HG03280 (cell line): Measurements from ENCODE around the gene RALGDS.

ENCODE experiments used
- ATAC-seq: cut with Tn5 transposase; IDR thresholded peaks from one replicate; pipeline ENCODE4 v1.9.1; 2021; ENCODE audit warnings: mild to moderate bottlenecking, moderate library complexity; ENCODE audit not compliant: unreplicated experiment

RALGDS gene

DNA sequence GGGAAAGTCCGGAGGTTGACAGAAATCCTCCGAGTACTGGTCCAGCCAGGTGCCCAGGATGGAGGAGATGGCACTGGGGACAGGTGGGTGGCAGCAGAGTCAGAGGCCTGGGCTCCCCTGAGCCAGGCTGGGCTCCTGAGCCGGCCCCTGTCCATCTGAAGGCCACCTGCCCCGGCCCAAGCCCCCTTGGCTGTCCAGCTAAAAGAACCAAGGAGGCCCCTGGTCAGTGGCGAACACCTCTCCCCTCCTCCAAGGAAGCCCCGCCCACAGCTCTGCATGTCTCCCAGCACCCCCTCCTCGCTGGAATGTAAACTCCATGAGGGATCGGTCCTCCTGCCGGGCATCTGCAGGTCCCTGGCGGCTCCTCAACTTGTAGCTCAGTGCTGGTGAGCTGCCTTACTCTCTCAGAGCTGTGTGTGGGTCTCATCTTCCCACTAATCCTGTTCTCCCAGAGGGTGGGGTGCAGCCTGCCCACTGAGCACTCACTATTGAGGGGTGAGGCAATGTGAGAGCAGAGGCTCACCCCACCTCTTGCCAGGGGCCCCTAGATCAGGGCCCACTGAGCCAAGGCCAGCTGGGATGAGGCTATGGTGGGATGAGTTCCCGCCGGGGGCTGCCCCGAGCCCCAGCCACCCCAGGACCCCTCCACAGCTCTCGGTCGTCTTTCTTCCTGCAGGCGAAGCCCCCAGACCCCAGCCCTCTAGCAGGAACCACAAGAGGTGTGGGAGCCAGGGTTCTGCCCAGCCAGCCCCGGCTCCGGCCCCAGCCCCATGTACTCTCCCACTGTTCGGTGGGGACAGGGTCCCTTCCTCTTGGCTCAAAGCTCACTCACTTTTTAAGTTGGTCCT is 12.0 kb downstream of the RALGDS start:
- no peak for ATAC-seq

DNA sequence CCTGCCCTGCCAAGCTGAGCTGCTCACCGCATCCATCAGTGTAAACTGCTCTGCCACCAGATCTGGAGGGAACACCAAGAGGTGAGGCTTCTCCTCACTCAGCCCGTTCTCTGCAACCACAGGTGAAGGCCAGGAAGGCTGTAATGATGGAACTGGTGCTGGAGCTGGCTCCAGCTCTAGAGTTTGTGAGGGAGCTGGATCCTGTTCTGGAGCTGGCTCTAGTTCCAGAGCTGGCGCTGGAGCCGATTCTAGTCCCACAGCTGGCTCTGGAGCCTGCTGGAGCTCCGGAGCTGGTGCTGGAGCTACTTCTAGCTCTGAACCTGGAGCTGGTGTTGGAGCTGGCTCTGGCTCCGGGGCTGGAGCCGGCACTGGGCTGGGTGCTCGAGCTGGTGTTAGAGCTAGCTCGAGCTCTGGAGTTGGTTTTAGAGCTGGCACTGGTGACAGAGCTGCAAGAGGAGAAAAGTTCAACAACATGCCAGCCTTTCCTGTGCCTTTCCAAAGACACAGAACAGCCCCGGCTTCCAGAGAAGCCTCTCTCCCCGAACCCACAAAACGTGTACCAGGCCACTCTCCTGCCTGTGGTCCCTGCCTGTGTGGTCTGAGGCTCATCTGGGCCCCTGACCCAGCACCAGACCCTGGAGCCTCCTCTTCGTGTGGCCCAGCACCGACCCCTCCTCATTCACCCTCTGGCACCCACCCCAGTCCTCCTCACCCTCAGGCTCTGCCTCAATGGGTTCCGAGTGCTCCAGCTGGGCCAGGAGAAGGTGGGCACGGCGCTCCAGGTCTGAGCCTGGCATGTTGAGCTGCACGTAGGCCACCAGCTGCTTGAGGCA is 12.9 kb downstream of the RALGDS start:
- no peak for ATAC-seq

DNA sequence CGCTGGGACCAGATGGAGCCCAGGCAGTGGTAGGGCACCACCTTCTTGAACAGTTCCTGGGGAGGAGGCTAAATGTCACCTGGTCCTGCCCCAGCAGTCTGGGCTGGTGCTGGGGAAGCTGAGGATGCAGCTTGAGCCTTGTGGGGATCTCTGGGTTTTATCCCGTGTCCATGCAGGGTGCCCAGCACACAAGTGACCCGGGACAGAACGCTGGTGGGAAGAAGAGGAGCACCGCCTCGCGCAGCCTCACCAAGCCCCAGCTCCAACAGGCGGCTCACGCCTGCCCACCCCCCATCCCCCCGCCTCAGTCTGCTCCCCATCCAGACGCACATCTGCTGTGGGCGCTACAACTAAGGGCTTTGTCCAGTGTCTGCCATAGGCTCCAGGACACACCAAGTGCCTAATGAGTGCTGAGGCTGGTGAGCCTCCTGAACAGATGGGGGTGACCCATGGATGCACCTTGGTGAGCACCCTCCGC is 13.8 kb downstream of the RALGDS start:
- ATAC-seq, result no peak

DNA sequence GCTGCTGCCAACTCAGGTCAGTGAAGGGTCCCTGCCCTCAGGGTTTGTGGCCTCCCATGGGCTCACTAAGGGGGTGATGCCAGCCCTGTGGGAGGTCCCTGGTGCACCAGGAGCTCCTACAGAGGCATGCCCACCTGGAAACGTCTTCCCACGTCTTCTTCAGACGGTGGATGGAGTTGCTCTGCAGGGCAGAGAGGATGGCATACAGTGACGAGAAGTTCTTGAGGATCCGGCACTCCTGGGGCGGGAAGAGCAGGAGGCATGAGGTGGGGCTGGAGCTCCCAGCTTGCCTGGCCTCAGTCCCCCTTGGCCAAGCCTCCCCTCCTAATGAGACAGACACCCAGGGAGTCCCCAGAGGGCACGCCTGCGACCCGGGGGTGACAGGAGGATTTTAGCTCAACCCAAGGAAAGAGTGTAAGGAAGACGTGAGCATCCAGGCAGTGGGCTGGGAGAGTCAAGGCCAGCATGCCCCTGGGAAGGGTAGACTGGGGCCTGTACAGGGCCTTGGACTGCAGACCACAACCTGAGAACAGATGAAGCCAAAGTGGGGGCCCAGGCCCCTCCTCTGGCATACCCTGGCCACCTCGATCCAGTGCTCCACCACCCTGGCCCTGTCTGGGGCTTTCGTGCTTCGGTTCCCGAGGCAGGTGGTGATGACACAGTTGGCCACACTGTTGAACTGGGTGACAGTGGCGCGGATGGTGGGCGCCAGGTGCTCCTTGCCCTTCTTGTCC is 14.4 kb downstream of the RALGDS start:
- no peak for ATAC-seq

DNA sequence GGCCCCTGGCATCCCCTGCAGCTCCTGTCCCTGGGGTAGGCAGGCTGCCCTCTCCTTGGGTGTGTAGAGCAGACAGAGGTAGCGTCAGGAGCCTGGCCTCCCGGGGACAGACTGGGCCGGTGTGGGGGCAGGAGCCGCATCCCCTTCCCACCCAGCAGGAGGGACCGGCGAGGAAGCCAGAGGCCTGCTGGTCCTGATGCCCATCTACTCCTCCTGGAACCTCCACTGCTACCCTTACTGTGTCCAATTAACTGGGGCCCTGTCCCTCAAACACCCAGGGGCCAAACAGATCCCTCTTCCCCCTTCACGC is 15.6 kb downstream of the RALGDS start:
- ATAC-seq, result no peak

DNA sequence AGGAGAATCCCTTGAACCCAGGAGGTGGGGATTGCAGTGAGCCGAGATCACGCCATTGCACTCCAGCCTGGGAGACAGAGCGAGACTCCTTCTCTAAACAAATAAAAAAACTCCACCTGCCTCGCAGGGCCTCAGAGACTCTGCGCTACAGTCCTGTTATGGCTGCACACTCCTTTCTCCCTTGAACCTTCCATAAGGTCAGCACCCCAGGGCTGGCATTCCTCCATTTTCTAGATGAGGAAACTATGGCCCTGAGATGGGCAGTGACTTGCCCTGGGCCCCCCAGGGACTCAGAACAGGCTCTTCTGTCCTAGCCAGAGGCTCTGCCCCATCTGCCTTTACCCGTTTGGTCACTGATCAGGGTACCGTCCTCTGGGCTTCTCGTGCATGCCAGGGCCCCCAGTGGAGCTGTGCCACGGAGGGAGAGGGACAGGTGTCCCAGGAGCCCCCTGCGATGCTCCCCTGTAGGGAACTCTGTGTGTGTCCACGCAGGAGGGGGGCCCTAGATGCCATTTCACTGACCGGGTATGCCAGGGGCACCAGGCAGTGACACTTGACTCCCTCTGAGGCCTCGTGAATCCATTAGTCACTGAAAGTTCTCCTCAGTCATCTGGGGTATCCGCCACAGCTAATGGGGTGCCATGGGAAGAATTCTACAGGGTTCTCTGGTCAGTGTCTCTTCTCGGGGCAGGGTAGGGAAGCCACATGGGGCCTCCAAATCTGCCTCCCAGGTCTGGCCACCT is 16.2 kb downstream of the RALGDS start:
- no peak for ATAC-seq

DNA sequence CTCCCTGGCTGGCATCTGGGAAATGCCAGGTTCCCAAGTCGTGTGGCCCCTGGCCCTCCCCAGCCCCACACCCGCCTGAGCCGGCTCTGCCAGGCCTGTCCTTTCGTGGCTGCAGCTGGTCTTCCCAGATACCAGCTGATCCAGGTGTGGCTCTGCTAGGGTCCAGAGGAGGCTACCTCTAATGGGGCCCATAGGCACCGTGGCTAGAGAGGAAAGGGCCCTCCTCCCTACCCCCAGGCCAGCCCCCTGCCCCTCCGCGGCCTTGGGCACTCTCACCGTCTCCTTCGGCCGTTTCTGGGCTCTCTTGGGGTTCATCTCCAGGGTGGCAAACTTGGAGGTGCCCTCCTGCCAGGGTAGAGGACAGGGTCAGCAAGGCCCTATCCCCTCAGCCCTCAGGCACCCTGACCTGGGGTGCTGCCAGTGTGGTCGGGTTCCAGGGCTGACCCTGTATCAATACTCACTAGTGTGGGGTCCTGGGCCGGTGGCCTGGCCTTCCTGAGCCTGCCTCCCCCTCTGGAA is 17.0 kb downstream of the RALGDS start:
- ATAC-seq, result no peak

DNA sequence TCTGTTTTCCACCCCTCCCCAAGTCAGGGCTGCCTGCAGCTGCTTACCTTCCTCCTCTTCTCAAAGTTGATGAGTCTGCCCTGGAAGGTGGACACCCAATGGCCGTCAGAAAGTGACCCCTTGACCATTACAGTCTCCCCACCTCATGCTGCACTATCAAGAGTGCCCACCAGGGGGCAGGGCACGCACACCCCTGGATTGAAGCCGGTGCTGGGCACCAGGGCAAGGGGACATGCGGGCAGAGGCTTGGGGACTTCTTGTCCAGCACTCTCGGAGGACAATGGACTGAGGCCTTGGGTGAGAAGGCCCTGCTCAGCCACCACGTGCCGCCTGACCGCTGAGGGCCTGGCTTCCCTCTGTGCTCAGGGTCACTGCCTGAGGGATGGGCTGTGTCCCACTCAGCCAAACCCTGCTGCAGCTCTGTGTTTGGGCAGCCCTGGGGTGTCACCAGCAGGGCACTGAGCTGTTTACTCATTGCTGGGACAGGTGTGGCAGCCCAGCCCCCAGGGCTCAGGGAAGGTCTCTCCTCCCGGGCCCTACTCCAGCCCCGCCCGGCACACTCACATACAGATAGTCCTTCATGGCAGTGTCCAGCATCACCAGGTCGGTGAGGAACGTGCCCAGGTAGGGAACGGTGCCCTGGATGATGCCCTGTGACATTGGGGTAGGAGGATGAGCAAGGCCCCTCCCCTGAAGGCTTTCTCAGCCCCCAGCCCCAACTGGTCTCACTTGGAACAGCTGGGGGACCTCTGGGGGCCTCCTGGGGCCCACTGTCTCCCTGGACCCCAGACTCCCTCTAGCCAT is 17.7 kb downstream of the RALGDS start:
- no peak for ATAC-seq

DNA sequence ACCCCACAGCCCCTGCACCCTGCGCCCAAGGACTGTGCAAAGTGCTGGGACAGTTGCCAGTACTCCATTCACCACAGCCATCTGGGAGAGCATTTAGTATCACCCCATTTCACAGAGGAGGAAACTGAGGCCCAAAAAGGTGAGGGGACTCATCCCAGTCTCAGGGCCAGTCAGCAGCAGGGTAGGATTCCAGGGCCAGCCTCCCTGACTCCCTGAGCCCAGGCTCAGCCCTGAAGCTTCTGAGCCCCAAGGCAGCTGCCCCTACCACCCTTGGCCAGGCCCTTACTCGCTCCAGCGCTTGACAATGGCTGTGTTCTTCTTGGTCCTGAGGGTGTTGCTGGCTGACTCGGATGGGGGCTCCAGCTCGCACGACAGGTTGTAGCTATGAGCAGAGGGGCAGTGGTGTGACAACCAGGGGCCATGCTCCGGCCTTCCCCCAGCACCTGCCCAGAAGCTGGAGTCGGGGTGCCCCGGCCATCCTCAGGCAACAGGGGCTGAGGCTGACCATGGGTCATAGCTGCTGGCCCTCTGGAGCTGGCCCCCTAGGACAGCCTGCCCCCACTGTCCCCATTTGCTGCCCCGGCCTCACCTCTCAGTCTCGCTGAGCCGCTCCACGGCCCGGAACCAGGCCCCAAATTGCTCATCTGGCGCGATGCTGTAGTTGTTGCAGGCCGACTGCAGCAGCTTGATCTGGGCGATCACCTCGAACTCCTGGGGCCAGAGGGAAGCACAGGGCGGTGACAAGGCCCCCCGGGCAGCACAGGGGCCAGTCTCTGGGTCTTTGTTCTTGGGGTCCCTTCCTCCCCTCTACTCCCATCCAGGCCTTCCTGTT is 18.6 kb downstream of the RALGDS start:
- no peak for ATAC-seq

DNA sequence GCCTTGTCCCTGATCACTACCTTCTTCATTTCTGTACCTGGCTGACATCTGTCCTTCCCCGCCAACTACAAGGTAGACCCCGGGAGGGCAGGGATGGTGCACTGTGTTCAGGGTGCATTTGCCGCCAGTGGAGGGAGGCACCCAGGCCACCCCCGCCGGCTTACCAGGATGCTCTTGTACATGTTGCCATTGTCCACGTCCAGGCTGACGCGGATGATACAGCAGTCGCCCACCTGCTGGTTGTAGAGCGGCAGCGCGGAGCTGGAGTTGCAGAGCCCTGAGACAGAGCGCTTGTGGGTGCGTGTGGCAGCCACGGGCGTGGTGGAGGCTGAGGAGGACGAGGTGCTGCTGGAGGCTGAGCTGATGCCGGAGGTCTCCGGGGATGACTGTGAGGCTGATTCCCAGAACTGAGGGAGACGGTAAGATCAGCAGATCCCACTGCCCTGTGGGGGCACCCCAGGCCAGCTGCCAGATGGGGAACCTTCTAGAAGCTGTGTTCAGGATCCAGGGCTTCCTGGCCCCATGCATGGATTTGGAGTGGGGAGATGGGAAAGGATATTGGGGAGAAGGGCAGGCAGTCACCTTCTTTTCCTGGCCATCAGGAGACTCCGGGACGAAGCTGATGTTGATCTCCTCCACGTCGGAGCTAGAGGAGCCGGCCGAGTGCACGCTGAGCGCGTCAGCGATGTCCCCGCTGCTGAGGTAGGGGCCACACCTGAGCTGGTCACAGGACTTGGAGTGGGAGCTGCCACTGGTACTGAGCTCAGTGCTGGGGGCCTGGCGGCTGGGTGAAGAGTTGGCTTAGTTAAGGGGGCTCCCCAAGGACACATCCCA is 19.5 kb downstream of the RALGDS start:
- ATAC-seq, result no peak

DNA sequence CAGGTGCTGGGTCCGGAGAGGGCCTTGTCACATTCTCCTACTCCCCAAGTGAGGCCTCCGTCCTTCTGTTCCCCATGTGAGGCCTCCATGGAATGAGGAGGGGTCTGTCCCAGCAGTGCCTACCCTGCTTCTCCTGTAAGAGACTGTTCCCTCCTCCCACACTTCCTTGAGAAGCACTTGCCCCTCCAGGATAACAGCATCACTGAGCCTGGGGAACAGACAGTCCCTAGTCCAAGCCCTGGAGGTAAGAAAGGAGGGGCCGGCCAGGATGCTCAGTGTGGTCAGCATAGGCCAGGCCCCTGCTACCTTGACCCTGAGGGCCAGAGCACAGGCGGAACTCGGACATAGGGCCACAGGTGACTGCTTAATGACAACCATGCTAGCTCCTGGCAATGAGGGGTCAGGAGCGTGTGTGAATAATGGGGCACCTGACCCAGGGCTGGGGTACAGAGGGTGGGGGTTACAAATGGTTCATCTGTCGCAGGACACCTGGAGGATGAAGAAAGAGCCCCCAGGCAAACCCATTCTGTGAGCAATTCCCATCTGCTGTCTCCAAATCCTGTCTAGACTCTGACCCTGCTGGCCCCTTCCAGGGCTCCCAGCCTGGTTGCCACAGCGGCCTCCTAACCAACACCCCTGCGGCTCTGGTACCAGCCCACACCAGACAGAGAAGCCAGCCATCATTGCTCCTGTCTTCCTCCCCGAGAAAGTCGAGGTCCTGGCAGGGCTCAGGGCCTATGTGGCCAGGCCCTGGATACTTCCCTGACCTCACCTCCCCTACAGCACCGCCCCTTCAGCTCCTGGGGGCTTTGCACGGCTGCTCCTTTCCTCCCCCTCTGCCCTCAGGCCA is 20.3 kb downstream of the RALGDS start:
- no peak for ATAC-seq

DNA sequence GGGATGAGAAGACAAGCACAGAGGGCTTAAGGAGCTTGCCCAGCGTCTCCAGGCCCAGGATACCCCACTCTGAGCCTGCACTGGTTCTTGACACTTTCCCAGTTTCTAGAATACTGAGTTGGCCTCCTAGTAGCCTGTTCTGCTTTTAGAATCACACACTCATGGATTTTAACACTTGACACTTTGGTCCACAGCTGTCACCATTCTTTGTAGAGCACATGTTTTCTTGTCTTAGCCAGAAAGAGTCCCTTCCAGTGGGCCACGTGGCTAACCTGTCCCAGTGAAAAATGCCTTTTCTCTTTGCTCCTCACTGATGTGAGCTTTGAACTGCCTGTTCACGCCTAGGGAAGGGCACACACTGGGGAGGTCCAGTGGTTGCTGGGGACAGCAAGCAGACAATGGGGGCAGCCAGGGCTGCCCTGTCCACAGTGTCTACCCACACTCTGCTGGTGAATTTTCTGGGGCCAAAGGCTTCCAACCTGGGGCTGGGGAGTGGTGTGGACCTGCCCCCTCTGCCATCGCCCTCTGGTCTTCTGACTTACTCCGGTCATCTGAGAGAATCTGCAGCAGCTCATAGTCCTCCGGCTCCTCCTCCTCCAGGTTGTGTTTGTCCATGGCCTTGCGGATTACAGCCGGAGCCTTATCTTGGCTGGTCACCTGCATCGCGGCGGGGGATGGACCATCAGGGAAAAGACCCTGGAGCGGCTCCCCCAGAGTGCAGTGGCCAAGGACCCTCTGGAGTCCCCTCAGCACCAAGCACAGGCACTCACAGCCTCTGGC is 21.1 kb downstream of the RALGDS start:
- ATAC-seq, result no peak

DNA sequence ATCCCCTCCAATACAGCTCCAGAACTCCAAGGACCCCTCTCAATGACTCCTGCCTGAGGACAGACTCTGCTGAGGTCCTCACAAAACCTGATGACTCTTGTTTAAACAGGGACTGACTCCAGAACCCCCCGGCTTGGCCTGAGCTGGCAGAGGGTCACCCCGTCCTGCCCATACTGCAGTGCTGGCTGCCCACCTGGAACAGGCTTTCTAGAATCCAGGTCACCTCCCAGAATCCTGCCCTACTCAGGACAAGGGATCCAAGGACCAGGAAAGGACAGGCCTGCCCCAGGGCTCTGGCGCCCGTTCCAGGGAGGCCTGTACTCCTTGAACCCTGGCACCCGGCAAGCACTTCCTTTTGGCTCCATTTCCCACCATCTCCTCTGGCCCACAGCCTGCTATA is 22.2 kb downstream of the RALGDS start:
- ATAC-seq, result no peak

DNA sequence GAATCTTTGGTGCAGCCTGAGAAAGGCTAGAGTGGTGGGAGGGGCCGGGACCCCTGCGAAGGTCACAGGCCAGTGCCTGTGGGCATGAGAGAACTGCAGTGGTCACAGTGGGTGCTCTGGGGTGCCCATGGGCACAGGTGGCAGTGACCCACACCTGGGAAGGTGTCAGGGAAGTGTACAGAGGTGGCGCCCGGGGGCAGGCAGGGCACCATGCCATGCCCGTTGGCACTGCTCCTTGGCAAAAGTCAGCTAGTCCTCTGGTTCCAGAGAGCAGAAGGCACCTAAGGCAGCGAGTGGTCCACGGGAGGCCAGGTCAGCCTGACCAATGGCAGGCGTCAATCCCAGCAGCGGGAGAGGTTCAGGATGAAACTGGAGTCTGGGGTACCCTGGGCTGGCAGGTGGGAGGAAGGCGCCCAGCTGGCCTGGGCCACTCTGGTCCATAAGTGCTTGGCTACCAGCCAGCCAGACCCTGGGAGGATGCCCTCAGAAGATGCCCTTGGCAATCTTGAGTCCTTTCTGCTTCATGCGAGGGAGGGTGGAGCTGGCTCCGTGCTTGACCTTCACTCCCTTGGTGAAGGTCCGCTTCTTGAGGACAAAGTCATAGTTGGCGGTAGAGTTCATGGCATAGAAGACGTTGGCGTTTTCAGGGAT is 22.8 kb downstream of the RALGDS start:
- ATAC-seq, result no peak

DNA sequence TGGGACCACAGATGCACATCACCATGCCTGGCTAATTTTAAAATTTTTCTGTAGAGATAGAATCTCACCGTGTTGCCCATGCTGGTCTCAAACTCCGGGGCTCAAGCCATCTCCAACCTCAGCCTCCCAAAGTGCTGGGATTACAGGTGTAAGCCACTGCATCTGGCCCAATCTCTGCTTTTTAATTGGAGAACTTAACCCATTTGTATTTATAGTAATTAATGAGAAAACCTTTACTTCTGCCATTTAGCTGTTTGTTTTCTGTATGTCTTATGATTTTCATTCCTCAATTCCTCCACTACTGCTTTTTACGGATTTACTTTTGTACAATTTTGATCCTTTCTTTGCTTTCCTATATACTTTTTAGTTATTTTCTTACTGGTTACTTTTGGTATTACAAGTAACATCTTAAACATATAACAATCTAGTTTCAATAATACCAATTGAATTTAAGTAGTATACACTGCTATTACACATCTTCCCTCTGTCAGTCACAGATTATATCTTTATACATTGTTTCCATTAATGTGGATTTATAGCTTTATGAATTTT is 26.1 kb downstream of the RALGDS start:
- ATAC-seq, result no peak
